GM19043 (cell line): ENCODE measurements around the gene ZBTB20.
"Not testable (repeated sequence)": the region's sequence is repeated elsewhere in the genome, so short reads cannot be mapped to it uniquely, and the experiment has no call there.

Experiments
- ATAC-seq: cut with Tn5 transposase; IDR thresholded peaks from one replicate; pipeline ENCODE4 v1.9.1; 2021; ENCODE audit warnings: low read depth; ENCODE audit not compliant: unreplicated experiment

ZBTB20 gene

DNA sequence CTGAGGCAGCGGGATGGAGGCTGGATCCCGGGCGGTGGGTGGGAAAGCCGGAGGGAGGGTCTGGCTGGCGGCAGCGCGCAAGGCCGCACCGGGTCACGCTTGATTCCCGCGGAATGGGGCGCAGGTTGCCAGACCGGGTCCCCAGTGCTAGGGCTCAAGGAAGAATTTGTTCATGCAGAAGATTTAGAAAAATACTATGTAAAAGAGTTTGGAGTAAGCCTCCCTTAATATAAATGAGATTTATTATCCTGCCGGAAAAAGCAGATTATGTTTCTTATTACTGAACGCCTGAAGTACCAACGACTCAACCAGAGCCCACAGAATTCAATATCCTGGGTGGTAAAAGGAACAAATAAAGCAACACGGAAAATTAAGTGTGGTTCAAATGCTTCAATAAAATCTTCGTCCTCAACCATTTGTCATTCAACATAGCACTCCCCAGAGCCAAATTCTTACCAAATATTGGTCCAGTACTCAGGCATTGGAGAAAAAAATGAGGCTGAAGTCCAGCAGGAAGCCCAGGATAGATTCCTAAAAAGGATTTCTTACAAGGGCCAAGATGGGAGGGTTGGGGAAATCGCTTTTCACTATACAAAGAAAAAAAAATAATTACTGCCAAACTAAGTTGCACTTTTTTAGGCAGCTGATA, 1.2 kb upstream of the ZBTB20 start:
- peak; percentile 1 for ATAC-seq

DNA sequence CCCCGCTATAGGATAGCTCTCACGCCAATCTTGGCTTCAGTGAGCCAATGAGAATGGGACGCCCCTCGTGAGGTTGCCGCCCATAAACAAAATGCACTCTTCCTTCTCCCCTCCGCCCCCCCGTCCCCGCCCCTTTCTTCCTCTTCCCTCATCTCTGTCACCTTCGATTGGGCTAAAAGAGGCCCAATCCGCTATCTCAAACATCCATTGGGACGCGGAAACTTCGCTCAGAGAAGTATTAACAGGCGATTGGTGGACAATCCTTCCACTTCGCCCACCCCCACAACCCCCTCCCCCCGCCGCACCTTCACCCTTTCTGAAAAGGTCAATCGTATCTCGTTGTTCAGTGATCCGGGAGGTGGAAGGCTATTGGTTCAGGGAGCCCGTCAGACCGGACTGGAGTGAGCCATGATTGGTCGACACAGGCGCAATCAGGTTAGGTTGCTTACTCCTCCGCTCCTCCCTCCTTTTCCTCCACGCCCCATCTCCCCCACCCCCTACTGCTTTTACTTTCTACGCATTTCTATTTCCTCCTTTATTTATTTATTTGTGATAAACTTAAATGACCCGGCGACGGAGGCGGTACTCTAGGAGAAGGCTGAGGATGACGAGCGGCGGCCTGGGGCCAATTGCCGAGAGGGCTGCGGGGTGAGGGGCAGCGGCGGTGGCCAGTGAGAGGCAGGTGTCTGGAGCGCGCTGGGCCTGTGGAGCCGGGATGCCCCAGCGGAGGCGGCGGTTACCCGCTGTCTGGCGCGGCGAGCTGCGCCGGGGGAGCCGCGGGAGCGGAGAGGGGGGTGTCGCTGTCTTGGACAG, 447 bp upstream of the ZBTB20 start:
- ATAC-seq = peak; percentile 72

GRCh38 chr3:115146032-115146417, 1.1 kb downstream of the ZBTB20 start:
- no peak for ATAC-seq

- ATAC-seq = peak; percentile 60
Measured at GRCh38 chr3:115141033-115141757, 5.9 kb downstream of the ZBTB20 start.

DNA sequence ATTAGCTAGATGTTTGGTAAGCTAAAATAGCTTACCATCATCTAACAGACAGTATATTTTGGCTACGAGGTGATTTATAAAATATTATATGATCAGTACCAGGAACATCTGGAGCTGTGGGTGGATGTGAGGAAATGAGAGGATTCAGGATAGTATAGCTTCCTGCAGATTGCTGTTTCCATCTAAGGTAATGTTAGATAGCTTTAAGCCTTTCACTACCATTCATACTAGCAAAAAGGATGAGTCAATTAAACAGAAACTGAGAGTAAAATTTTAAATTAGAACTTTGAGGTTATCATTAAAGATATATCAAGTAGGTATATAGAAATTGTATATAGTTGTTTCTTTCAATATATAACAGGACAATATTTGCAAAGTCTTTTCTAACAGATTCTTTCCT, 8.0 kb downstream of the ZBTB20 start:
- peak; percentile 46 for ATAC-seq

DNA sequence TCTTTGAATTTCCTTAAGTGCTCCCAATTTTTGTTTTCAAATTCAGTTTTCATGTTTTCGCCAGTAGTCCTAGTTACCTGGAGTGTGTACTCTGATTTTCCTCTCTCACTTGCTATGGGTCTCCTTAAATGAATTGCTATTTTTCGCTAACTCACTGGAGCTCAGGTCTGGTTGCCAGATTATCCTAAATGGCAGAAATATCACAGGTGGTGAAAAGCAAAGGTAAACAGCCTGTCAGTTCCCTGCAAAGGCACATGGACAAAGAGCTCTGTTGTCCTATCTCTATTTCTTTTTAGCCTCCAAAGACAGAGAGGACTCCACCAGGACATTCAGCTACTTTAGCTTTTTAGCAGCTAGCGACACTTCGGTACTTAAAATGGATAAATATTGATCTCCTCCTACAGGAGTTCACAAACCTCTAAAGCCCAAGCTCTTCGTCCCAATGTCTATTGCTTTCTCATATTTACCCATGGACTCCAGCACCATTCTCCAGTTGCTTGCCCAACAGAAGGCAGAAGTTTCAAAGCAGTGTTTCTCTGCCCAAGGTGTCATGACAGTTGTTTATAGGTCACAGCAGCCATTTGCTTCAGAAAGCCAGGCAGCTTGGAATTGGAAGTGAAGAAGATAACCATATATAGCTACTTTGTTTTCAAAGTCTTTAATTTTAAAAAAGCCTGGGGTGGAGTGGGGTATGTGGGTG, 12.3 kb downstream of the ZBTB20 start:
- ATAC-seq = no peak

DNA sequence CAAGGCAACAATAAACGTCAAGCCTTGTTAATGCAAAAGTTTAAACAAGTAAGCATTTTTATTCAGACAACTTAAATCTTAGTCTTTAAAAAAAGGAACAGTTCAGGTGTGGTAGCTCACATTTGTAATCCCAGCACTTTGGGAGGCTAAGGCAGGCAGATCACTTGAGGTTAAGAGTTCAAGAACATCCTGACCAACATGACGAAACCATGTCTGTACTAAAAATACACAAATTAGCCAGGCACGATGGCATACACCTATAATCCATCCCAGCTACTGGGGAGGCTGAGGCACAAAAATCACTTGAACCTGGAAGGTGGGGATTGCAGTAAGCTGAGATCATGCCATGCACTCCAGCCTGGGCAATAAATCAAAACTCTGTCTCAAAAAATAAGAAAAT, 19.9 kb downstream of the ZBTB20 start:
- ATAC-seq = no peak

- ATAC-seq = no peak
Measured at GRCh38 chr3:115120597-115120996, 26.5 kb downstream of the ZBTB20 start.

DNA sequence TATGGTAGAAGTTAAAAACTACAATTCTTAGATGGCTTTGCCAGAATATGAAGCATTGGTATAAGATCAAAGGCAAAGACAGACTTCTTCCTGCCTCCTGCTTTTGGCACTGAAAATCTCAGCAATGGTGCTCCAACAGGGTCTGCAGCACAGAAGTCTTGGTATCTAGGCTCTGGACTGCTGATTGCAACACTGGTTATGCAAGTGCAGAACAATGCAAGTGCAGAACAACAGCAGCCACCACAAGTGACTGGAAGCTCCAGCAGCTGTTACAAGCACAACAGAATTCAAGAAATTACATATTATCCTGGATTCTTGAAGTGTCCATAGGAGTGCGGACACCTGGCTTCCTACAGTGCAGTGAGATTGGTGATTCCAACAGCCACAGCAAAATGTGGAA, 33.7 kb downstream of the ZBTB20 start:
- no peak for ATAC-seq

DNA sequence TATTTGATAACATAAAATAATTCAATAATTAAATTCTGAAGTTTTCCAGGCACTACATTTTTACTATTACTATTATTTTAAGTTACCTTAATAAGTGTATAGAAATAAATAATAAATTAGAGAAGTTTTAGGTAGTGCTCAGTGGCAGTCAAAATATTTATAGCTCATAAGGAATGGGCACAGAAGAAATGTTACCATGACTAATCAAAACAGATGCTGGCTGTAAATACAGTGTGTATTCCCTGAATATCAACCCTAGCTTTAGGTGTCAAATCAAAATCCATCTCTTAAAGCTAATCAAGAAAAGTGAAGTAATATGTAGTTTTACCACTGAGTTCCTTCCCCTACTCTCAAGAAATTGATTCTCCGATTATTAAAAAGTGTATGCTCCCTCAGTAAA, 35.5 kb downstream of the ZBTB20 start:
- ATAC-seq = no peak

DNA sequence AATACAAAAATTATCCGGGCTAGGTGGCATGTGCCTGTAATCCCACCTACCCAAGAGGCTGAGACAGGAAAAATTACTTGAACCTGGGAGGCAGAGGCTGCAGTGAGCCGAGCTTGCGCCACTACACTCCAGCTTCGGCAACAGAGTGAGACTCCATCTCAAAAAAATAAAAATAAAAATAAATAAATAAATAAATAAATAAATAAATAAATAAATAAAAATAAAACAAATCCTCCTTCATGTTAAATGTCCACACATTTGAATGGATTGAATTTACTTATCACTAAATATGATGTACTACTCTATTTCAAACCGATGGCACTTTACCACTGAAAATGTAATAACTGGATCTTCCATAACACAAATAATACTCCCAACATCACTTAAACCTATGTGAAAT, 36.3 kb downstream of the ZBTB20 start:
- ATAC-seq = no peak

- ATAC-seq = not testable (repeated sequence)
Measured at GRCh38 chr3:115110066-115110465, 37.0 kb downstream of the ZBTB20 start.

DNA sequence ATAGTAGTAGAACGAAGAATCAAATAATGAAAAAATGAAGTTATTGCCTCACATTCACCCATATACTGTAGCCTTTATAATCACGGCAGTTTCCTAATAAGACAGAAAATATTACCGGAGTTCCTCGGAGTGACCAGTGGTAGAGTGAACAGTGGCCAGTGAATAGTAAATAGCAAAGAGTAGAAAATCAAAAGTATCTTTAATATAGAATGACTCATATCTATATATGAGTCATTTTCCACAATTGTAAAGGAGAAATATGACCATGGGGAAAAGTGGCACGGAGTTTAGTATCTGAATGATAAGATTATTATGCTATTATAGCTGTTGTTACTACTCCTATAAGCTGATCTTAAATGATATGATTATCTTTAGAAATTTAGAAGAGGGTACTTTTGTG, 38.5 kb downstream of the ZBTB20 start:
- ATAC-seq = no peak

DNA sequence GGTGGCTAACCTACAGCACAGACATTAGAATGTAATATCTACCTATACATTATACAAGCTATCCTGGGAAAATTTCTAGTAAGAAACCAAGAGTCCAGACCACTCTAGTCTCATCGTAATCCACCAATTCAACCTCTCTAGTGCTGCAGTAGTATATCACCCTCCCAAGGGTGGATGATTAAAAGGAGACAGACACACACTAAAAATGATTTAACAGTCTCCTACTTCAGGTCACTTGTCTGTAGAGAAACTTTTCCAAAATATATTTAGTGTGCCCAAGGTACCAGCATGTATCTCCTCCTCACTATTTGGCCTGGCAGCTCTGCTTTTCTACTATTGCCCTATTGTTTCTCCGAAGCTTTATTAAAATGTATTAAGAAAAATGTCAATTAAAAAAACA, 45.0 kb downstream of the ZBTB20 start:
- ATAC-seq = no peak

DNA sequence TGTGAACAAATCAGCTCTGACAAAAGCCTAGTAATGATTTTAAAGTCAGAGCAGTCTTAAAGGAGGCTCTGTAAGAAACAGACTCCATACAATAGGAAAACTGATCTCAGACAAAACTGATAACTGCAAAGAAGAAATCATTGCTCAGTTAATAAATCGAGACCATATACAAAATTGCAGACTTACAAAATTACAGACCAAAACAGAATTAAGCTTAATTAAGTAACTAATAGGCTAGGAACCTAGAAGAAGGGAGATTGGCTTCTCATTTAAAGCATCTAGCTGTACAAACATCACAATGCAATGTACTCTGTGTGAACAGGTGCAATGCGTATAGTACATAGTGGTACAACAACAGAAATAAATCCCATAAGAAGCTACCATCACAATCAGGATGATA, 46.3 kb downstream of the ZBTB20 start:
- ATAC-seq = no peak

DNA sequence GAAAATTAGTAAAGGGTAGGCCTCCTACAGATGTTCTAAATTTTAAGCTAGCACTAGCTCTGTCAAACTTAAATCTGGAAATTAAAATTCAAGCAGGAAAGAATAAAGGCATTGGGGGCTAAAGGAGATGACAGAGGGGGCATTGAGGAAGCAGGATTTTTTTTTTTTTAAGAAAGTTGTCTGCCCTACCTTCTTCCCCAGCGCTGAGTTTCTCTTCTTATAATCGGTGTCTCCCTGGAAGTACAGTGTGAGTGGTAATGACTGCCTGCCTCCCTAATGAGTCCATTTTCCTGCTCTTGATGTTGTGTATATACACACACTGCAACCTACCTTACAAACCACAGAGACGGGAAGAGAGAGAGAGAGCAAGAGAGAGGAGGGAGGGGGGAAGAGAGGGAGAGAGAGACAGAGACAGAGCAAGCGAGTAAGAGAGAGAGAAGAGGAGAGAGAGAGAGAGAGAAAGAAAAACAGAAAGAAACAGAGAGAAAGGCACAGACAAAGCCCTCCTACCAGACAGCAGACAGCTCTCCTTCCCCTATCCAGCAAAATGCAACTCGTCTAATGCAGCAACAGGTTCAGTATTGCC, 47.0 kb downstream of the ZBTB20 start:
- ATAC-seq = peak; percentile 71

- ATAC-seq = no peak
Measured at GRCh38 chr3:115099134-115099985, 47.7 kb downstream of the ZBTB20 start.

DNA sequence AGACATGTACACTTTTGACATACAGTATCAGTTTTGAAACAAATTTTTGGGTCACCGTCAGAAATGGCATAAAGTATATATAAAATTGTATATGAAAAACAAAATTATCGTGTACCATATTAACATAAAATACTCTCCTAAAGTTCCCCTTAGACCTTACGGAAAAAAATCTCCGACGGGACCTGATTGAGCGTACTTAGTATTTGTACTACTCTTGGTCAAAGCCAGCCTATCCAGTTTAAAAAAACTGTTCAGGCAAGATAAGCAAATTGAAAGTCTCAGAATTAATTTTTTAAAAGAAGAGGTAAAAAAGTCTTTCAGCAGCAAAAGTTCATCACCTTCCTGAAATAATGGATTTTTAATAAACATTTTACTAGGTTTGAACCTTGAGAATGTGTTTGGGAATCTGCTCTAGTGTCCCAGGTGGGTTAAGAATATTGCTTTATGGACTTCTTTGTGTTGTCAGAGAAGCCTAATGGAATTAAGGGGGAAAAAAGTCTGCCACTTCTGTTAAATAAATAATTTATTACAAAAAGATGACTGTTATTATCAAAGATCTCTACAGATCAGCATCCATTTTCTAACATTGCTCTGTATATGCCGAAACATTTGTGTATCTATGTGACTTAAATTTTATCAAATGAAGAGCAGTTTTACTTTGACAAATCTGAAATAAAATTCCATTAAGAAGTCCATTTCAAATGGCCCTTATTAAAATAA, 48.6 kb downstream of the ZBTB20 start:
- no peak for ATAC-seq

- ATAC-seq = no peak
Measured at GRCh38 chr3:115095236-115095635, 51.9 kb downstream of the ZBTB20 start.
